GM23338 (cell line): ENCODE results near the gene USPL1. TPM values are rescaled to one million over a fixed set of nuclear protein-coding genes. Genes with fewer than 3 reads are reported as not detected.

Source experiments
- ATAC-seq: fragments of 200-7000 bp; cut with Tn5 transposase; 3 replicates; pipeline ENCODE4 v1.9.1; 2020
- DNase-seq: peaks from one replicate; pipeline ENCODE4 v3.0.0-alpha.2; 2015; ENCODE audit warnings: low spot score
- H2AFZ ChIP-seq: fragments of 200-600 bp; sonication (generic); 2 replicates; pipeline ENCODE4 v1.8.0; 2016; ENCODE audit warnings: antibody characterized with exemption, mild to moderate bottlenecking, moderate library complexity
- H3F3A ChIP-seq: fragments of 200-600 bp; sonication (generic); replicated peaks from 2 replicates; pipeline ENCODE4 v1.8.0; 2017; ENCODE audit warnings: antibody characterized with exemption, mixed run types, low read depth
- H3K27ac ChIP-seq: fragments of 200-600 bp; sonication (generic); 2 replicates; pipeline ENCODE4 v1.6.1; 2016; ENCODE audit warnings: low read depth
- H3K27me3 ChIP-seq: fragments of 200-600 bp; sonication (generic); 2 replicates; pipeline ENCODE4 v1.8.0; 2016; ENCODE audit warnings: mild to moderate bottlenecking, mixed run types, moderate library complexity; ENCODE audit not compliant: insufficient read depth
- H3K36me3 ChIP-seq: fragments of 200-600 bp; sonication (generic); 2 replicates; pipeline ENCODE4 v1.8.0; 2016; ENCODE audit warnings: mild to moderate bottlenecking; ENCODE audit not compliant: insufficient read depth
- H3K4me1 ChIP-seq: fragments of 200-600 bp; sonication (generic); 2 replicates; pipeline ENCODE4 v1.8.0; 2016; ENCODE audit warnings: mild to moderate bottlenecking, moderate library complexity; ENCODE audit not compliant: insufficient read depth
- H3K4me2 ChIP-seq: fragments of 200-600 bp; sonication (generic); 2 replicates; pipeline ENCODE4 v1.7.1; 2017; ENCODE audit warnings: mixed run types
- H3K4me3 ChIP-seq: fragments of 200-600 bp; sonication (generic); 2 replicates; pipeline ENCODE4 v1.6.1; 2016; ENCODE audit warnings: mixed run types
- H3K79me2 ChIP-seq: fragments of 200-600 bp; sonication (generic); replicated peaks from 2 replicates; pipeline ENCODE4 v1.8.0; 2017; ENCODE audit warnings: mild to moderate bottlenecking; ENCODE audit not compliant: insufficient read depth
- H3K9me2 ChIP-seq: fragments of 200-600 bp; sonication (generic); 2 replicates; pipeline ENCODE4 v1.8.0; 2017; ENCODE audit not compliant: insufficient read depth
- H4K20me1 ChIP-seq: fragments of 200-600 bp; sonication (generic); replicated peaks from 2 replicates; pipeline ENCODE4 v1.8.0; 2017; ENCODE audit warnings: mild to moderate bottlenecking; ENCODE audit not compliant: insufficient read depth
- H3K27ac Mint-ChIP-seq: 2 replicates; pipeline ENCODE4 v1.8.0; 2020; ENCODE audit warnings: inconsistent platforms, mild to moderate bottlenecking, moderate library complexity, mixed read lengths
- H3K27me3 Mint-ChIP-seq: 3 replicates; pipeline ENCODE4 v1.8.0; 2022; ENCODE audit warnings: low read depth, mild to moderate bottlenecking, moderate library complexity, mixed read lengths, inconsistent platforms; ENCODE audit not compliant: insufficient read depth, poor library complexity
- H3K36me3 Mint-ChIP-seq: 3 replicates; pipeline ENCODE4 v1.8.0; 2021; ENCODE audit warnings: low read depth, mild to moderate bottlenecking, inconsistent platforms, moderate library complexity, mixed read lengths
- H3K4me1 Mint-ChIP-seq: 3 replicates; pipeline ENCODE4 v1.8.0; 2020; ENCODE audit warnings: mild to moderate bottlenecking, inconsistent platforms, mixed read lengths
- H3K4me3 Mint-ChIP-seq: 3 replicates; pipeline ENCODE4 v1.8.0; 2021; ENCODE audit warnings: moderate library complexity, mild to moderate bottlenecking, inconsistent platforms, mixed read lengths
- H3K9me3 Mint-ChIP-seq: 3 replicates; pipeline ENCODE4 v1.8.0; 2020; ENCODE audit warnings: moderate library complexity, mild to moderate bottlenecking, inconsistent platforms, mixed read lengths
- CREB1 ChIP-seq: fragments of 250-450 bp; sonication (Bioruptor Pico); IDR thresholded peaks from 2 replicates; pipeline ENCODE4 v1.5.0; 2020; ENCODE audit warnings: low read depth, mild to moderate bottlenecking, moderate library complexity
- ETS1 ChIP-seq: IDR thresholded peaks from 2 replicates; pipeline ENCODE4 v1.6.1; 2016; ENCODE audit warnings: antibody characterized with exemption
- EZH2 ChIP-seq: fragments of 200-600 bp; sonication (generic); IDR thresholded peaks from one replicate; pipeline ENCODE4 v1.8.0; 2017; ENCODE audit warnings: antibody characterized with exemption, mild to moderate bottlenecking, low read depth; ENCODE audit not compliant: unreplicated experiment
- EZH2phosphoT487 ChIP-seq: fragments of 200-600 bp; sonication (generic); IDR thresholded peaks from one replicate; pipeline ENCODE4 v1.8.1; 2018; ENCODE audit warnings: antibody characterized with exemption; ENCODE audit not compliant: unreplicated experiment
- JUNB ChIP-seq: IDR thresholded peaks from one replicate; pipeline ENCODE4 v1.6.1; 2016; ENCODE audit warnings: antibody characterized with exemption; ENCODE audit not compliant: unreplicated experiment
- NANOG ChIP-seq: IDR thresholded peaks from 2 replicates; pipeline ENCODE4 v1.6.1; 2016; ENCODE audit warnings: antibody characterized with exemption, borderline replicate concordance
- POLR2AphosphoS5 ChIP-seq: IDR thresholded peaks from 2 replicates; pipeline ENCODE4 v1.6.1; 2016; ENCODE audit warnings: antibody characterized with exemption, low read depth
- STAT1 ChIP-seq: IDR thresholded peaks from one replicate; pipeline ENCODE4 v1.6.1; 2016; ENCODE audit warnings: antibody characterized with exemption; ENCODE audit not compliant: unreplicated experiment
- ZNF114 ChIP-seq: fragments of 250-450 bp; sonication (Bioruptor Pico); IDR thresholded peaks from 2 replicates; pipeline ENCODE4 v1.5.0; 2020; ENCODE audit warnings: mild to moderate bottlenecking, moderate library complexity
- ZNF331 ChIP-seq: fragments of 250-450 bp; sonication (Bioruptor Pico); IDR thresholded peaks from 2 replicates; pipeline ENCODE4 v1.5.0; 2020; ENCODE audit warnings: low read depth, mild to moderate bottlenecking, moderate library complexity
- ZNF462 ChIP-seq: fragments of 250-450 bp; sonication (Bioruptor Pico); IDR thresholded peaks from 2 replicates; pipeline ENCODE4 v1.5.0; 2020; ENCODE audit warnings: mild to moderate bottlenecking, moderate library complexity
- polyA plus RNA-seq: library from polyadenylated mRNA; unstranded; fragments of >200 nt; fragmentation: Nextera tagmentation; extraction: Ambion mirVana; gene quantifications from 2 replicates; pipeline ENCODE4 v1.2.1, GENCODE V29; 2016
- total RNA-seq: library from RNA; depleted of rRNA; stranded (reverse); fragments of >200 nt; shearing (Covaris generic); gene quantifications from 2 replicates; pipeline ENCODE4 v1.2.3, GENCODE V29; 2014
- TF ChIP-seq, protein P1 (sequence below): IDR thresholded peaks from one replicate; pipeline ENCODE4 v1.6.1; 2018; ENCODE audit warnings: antibody characterized with exemption; ENCODE audit not compliant: unreplicated experiment
- TF ChIP-seq, protein P2 (sequence below), 2 experiments: fragments of 200-600 bp in 1 of 2; sonication (generic) in 1 of 2; conservative IDR thresholded peaks; 2 replicates each; pipeline versions ENCODE4 v1.5.1 to v1.6.1; 2016 to 2017; ENCODE audit warnings: antibody characterized with exemption in 2 of 2, low read depth in 2 of 2, mild to moderate bottlenecking in 2 of 2, moderate library complexity in 1 of 2

Gene USPL1
- total and polyA plus RNA-seq, 2 experiments from 2014 or later, result 12.4 to 24.1 TPM

- no peak for ATAC-seq
- Histone ChIP-seq H3K27me3 (no peaks in the 10 kb centered on the region), H3K4me3 (peak overlapping the region; percentile 59), H4K20me1 (0 out of 2 replicates have a peak, but pooled peaks cover 3% of the 10 kb centered on the region), H3K79me2 (peaks cover 64% of the 10 kb centered on the region), H2AFZ (no peak overlapping the region), H3K36me3 (no peaks in the 10 kb centered on the region), H3K9me2 (no peaks in the 10 kb centered on the region), H3K4me1 (peaks cover 14% of the 10 kb centered on the region), H3K27ac (no peak overlapping the region), H3K4me2 (peak overlapping the region; percentile 81), H3F3A (no peaks in the 10 kb centered on the region)
- peaks cover 9% of the 10 kb centered on the region; the same call in 2 of the 3 replicates for H3K4me1 Mint-ChIP-seq
- H3K4me3 Mint-ChIP-seq, result no peak overlapping the region
- H3K27ac Mint-ChIP-seq, result no peak overlapping the region
- no peak for TF ChIP-seq ZNF114
- TF ChIP-seq NANOG, result no peak
- TF ChIP-seq POLR2AphosphoS5, result no peak
- no peak for TF ChIP-seq ZNF331 (CRISPR knock-in tag)
- no peak for TF ChIP-seq CREB1
- no peak for TF ChIP-seq JUNB
- TF ChIP-seq, protein P1, sequence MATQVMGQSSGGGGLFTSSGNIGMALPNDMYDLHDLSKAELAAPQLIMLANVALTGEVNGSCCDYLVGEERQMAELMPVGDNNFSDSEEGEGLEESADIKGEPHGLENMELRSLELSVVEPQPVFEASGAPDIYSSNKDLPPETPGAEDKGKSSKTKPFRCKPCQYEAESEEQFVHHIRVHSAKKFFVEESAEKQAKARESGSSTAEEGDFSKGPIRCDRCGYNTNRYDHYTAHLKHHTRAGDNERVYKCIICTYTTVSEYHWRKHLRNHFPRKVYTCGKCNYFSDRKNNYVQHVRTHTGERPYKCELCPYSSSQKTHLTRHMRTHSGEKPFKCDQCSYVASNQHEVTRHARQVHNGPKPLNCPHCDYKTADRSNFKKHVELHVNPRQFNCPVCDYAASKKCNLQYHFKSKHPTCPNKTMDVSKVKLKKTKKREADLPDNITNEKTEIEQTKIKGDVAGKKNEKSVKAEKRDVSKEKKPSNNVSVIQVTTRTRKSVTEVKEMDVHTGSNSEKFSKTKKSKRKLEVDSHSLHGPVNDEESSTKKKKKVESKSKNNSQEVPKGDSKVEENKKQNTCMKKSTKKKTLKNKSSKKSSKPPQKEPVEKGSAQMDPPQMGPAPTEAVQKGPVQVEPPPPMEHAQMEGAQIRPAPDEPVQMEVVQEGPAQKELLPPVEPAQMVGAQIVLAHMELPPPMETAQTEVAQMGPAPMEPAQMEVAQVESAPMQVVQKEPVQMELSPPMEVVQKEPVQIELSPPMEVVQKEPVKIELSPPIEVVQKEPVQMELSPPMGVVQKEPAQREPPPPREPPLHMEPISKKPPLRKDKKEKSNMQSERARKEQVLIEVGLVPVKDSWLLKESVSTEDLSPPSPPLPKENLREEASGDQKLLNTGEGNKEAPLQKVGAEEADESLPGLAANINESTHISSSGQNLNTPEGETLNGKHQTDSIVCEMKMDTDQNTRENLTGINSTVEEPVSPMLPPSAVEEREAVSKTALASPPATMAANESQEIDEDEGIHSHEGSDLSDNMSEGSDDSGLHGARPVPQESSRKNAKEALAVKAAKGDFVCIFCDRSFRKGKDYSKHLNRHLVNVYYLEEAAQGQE, result no peak
- TF ChIP-seq STAT1, result no peak
- TF ChIP-seq, protein P2, sequence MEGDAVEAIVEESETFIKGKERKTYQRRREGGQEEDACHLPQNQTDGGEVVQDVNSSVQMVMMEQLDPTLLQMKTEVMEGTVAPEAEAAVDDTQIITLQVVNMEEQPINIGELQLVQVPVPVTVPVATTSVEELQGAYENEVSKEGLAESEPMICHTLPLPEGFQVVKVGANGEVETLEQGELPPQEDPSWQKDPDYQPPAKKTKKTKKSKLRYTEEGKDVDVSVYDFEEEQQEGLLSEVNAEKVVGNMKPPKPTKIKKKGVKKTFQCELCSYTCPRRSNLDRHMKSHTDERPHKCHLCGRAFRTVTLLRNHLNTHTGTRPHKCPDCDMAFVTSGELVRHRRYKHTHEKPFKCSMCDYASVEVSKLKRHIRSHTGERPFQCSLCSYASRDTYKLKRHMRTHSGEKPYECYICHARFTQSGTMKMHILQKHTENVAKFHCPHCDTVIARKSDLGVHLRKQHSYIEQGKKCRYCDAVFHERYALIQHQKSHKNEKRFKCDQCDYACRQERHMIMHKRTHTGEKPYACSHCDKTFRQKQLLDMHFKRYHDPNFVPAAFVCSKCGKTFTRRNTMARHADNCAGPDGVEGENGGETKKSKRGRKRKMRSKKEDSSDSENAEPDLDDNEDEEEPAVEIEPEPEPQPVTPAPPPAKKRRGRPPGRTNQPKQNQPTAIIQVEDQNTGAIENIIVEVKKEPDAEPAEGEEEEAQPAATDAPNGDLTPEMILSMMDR (conservative IDR thresholded peaks at IDR 0.05; ENCODE audit: low read depth in 2 of 2), result no peak
- no peak for TF ChIP-seq EZH2phosphoT487
- no peak for TF ChIP-seq ETS1
- TF ChIP-seq ZNF462 (CRISPR knock-in tag), result no peak
- no peak for TF ChIP-seq EZH2
- H3K27me3 Mint-ChIP-seq, result no peaks in the 10 kb centered on the region
- no peaks in the 10 kb centered on the region for H3K9me3 Mint-ChIP-seq
- no peaks in the 10 kb centered on the region for H3K36me3 Mint-ChIP-seq
- DNase-seq, result no peak
These were observed 2.2 kb upstream of the USPL1 start for GRCh38 chr13:30615481-30615865.
